ENCODE results near the gene CNBP.

- TF ChIP-seq CTCF (conservative IDR thresholded peaks at IDR 0.05; ENCODE audit: low read depth, low read length) (no peak), EZH2 (IDR thresholded peaks at IDR 0.05; ENCODE audit: low read length, unreplicated experiment) (no peak), EZH2phosphoT487 (IDR thresholded peaks at IDR 0.05; ENCODE audit: borderline replicate concordance, low read length) (no peak)
Observed at GRCh38 chr3:129230311-129231019, 46.8 kb upstream of the CNBP start.
